ENCODE measurements around the gene CES3. TPM values are rescaled to one million over a fixed set of nuclear protein-coding genes. Genes with fewer than 3 reads are reported as not detected.

CES3 gene
- total RNA-seq, 1 donor from 2014 or later, result 0.29 TPM

DNA sequence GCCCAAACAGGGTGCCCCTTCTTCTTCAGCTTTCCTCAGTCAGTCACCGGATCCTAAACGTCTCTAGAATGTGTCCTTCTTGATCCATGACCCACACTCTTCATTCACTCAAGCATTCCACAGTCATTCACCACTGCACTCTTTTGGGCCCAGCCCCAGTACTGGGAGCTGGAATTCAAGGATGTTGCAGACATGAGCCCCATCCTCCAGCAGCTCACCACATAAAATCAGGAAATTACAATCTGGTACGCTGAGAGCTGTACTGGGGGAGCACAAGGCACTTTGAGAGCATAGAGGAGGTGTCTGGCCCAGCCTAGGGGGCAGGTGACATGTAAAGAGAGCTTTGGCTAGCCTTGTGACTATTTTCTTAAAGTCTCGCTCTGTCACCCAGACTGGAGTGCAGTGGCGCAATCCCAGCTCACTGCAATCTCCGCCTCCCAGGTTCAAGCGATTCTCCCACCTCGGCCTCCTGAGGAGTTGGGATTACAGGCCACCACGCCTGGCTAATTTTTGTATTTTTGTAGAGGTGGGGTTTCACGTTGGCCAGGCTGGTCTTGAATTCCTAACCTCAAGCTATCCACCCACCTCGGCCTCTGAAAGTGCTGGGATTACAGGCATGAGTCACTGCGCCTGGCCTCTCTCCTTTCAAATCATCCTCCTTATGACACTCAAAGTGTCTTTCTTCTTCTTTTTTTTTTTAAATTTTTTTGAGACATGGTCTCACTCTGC, 46.0 kb downstream of the CES3 start:
- ATAC-seq (ENCODE audit: low read depth) (no peak), DNase-seq (no peak)
- no peaks in the 10 kb centered on the region for H3K36me3 Mint-ChIP-seq (ENCODE audit: low read depth)
- H3K9me3 Mint-ChIP-seq, result no peaks in the 10 kb centered on the region
- intact Hi-C loops (cut with micrococcal nuclease), result no loop called here
- TF ChIP-seq, protein P1, sequence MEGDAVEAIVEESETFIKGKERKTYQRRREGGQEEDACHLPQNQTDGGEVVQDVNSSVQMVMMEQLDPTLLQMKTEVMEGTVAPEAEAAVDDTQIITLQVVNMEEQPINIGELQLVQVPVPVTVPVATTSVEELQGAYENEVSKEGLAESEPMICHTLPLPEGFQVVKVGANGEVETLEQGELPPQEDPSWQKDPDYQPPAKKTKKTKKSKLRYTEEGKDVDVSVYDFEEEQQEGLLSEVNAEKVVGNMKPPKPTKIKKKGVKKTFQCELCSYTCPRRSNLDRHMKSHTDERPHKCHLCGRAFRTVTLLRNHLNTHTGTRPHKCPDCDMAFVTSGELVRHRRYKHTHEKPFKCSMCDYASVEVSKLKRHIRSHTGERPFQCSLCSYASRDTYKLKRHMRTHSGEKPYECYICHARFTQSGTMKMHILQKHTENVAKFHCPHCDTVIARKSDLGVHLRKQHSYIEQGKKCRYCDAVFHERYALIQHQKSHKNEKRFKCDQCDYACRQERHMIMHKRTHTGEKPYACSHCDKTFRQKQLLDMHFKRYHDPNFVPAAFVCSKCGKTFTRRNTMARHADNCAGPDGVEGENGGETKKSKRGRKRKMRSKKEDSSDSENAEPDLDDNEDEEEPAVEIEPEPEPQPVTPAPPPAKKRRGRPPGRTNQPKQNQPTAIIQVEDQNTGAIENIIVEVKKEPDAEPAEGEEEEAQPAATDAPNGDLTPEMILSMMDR (IDR thresholded peaks at IDR 0.05), result no peak
- CTCF ChIA-PET, result no interaction called here
- H3K27me3 Mint-ChIP-seq, result no peaks in the 10 kb centered on the region
- H3K4me1 Mint-ChIP-seq, result no peaks in the 10 kb centered on the region
- H3K27ac Mint-ChIP-seq, result no peak overlapping the region
- H3K4me3 Mint-ChIP-seq, result no peak overlapping the region
- POLR2A ChIA-PET, result interaction anchor here (0.5 kb wide), 1 partner anchor 16 kb away, joined by 6 read pairs; no protein-coding TSS in a partner anchor

DNA sequence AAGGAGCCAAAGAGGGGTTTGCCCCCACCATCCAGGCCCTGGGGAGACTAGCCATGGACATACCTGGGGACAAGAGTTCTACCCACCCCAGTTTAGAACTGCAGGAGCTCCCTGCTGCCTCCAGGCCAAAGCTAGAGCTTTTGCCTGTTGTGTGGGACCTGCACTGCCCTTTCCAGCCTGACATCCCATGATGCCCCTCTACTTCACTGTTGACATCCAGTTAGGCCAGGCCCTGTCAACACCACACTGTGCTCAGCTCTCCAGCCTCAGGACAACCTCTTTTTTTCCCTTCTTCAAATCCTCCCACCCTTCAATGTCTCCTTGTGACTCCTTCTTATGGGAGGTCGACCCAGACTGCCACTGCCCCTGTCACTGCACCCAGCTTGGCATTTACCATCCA, 48.1 kb downstream of the CES3 start:
- no peak for DNase-seq
- POLR2A ChIA-PET, result interaction anchor here (0.7 kb wide), 1 partner anchor 10 kb away, joined by 3 read pairs; no protein-coding TSS in a partner anchor
- H3K4me1 Mint-ChIP-seq, result peaks cover 2% of the 10 kb centered on the region
- no peaks in the 10 kb centered on the region for H3K9me3 Mint-ChIP-seq
- TF ChIP-seq, protein P1 (IDR thresholded peaks at IDR 0.05), result no peak
- H3K27ac Mint-ChIP-seq, result no peak overlapping the region
- H3K4me3 Mint-ChIP-seq, result no peak overlapping the region
- CTCF ChIA-PET, result no interaction called here
- ATAC-seq (ENCODE audit: low read depth), result no peak
- no peaks in the 10 kb centered on the region for H3K27me3 Mint-ChIP-seq
- no peaks in the 10 kb centered on the region for H3K36me3 Mint-ChIP-seq (ENCODE audit: low read depth)
- intact Hi-C loops (cut with micrococcal nuclease), result no loop called here

DNA sequence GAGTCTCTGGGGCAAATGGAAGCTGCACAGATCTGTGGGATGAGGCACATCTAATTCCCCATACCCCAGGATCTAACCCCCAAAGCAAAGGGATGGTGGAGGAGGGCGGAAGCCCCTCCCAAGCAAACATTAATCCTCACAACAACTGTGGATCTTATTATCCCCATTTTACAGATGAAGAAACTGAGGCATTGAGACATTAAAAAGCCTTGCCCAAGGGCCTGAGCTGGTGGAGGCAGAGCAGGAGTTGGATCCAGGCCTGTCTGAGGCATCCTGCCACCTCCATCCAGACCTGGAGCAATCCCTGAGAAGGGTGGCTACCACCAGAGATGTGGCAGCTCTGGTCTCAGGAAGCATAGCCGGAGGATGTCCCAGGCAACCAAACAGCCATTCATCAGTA, 50.2 kb downstream of the CES3 start:
- CTCF ChIA-PET, result no interaction called here
- Mint-ChIP-seq H3K36me3 (ENCODE audit: low read depth) (no peaks in the 10 kb centered on the region), H3K4me3 (no peak overlapping the region), H3K4me1 (peaks cover 4% of the 10 kb centered on the region), H3K27me3 (no peaks in the 10 kb centered on the region), H3K27ac (no peak overlapping the region), H3K9me3 (no peaks in the 10 kb centered on the region)
- ATAC-seq (ENCODE audit: low read depth), result no peak
- DNase-seq, result no peak
- POLR2A ChIA-PET, result no interaction called here
- TF ChIP-seq, protein P1 (IDR thresholded peaks at IDR 0.05), result no peak
- intact Hi-C loops (cut with micrococcal nuclease), result no loop called here

DNA sequence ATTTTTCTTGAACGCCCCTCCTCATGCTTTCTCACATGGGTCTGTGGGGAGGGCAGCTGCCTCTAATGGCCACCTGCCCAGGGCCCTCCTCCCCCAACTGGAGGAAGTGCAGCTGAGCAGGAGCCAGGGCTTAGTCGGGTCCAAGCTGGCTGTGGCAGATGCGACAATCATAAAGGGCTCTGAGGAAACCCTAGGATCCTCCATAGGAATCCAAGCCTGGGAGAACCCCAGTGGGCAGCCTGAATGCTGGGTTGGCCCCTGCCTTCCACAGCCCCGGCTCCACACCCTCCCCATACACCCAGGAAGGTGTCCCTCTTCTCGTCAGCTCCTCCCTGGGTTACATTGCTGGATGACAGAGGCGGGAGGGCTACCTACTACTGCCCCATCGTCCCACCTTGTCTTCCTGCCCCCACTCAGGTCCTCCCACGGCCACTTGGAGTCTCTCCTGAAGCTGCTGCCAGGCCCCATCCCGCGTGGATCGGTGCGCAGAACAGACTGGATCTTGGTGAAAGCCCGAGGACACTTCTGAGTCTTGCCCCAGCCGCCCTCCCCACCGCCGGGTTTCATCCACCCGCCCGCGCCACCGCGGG, 52.3 kb downstream of the CES3 start:
- TF ChIP-seq, protein P1 (IDR thresholded peaks at IDR 0.05), result no peak
- CTCF ChIA-PET, result interaction anchor here (0.8 to 2.5 kb wide), 3 partner anchors 15 to 142 kb away, joined by 3 to 15 read pairs (median 3); no protein-coding TSS in a partner anchor
- no peaks in the 10 kb centered on the region for H3K36me3 Mint-ChIP-seq (ENCODE audit: low read depth)
- peak overlapping the region; percentile 46 for H3K4me3 Mint-ChIP-seq
- peaks cover 4% of the 10 kb centered on the region for H3K4me1 Mint-ChIP-seq
- no peak overlapping the region for H3K27ac Mint-ChIP-seq
- DNase-seq, result no peak
- POLR2A ChIA-PET, result interaction anchor here (1.1 to 2.2 kb wide), 5 partner anchors 15 to 214 kb away, joined by 3 to 14 read pairs (median 3); partner anchors contain the start of genes CBFB, FBXL8, TMEM208 and TRADD
- no peak for ATAC-seq (ENCODE audit: low read depth)
- no peaks in the 10 kb centered on the region for H3K27me3 Mint-ChIP-seq
- no peaks in the 10 kb centered on the region for H3K9me3 Mint-ChIP-seq
- intact Hi-C loops (cut with micrococcal nuclease), result no loop called here

Data from activated B cell treated with CpG ODN at 0.5 μM for 24 hours (primary cell).